ENCODE results near the gene CLDN10.

CLDN10 gene

DNA sequence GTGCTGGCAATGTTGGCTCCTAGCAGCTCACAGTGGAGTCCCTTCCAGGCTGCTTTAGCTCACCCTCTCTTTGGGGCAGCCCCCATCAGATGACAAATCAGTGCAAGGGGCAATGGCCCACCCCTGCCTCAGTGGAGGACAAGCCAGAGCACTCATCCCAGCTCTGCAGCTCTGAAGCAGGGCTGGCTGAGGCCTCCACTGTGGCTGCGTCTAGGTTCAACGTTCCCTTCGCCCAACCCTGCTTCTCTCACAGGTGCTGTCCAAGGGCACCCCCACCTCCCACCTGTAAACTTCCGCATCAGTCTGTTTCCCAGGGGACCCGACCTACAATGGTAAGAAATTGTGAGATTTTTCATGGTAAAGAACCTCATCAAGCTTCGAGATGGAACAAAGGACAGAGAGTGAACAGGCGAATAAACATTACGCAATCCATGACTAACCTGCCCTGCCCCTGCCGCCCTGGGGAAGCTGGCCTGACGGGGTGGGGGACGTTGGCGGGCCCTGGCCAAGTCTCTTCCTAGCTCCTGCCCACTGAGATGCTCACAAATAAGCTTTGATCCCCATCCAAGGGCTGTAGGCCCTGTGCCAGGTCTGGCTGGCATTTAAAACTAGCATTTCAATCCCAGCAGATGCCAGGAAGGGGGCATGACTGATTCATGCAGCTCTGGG is 51.5 kb downstream of the CLDN10 start:
- DNase-seq: peak; percentile 57

DNA sequence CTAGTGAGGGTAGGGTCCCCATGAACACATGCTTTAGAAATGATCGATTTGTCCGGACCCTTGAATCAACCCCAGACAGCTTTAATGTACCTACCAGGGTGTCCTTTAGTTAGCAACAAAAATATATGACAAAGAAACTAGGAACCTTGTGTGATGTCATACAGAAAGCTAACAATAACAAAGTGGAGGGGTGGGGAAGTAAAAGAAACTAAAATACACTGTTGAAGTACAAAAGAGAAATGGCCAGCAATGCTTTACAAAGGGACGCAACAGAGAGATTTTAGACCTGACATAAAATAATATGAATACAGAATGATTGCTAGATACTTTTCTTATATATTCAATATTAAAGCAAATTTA is 52.0 kb downstream of the CLDN10 start:
- DNase-seq: no peak

DNA sequence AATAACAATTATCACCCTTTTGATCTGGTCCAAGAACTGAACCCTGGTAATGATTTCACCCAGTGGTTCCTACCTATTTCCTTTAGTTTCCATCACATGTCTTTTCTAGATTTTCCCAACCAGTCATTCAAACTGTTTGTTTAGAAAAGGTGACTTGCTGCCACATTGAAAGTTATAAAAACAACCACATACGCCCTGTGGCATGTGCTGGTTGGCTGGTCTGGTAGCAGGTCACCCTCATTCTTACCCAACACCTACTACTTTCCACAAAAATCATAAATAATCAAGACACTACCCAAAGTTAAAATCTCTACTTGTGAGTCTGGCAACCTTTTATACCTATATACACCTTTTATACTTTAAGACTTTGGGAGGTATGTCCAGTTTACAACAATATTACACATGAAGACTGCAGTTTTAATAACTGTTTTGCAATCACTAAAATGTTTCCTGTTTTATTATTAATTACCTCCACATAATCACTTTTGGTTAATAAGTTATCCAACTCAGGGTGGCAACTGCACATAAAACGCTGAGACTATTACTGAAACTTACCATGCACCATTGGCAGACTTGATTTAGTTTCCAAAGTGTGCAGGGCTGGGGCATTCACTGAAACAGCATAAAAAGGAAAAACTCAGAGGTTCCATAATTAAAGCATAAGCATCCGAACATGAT is 53.1 kb downstream of the CLDN10 start:
- DNase-seq: no peak

DNA sequence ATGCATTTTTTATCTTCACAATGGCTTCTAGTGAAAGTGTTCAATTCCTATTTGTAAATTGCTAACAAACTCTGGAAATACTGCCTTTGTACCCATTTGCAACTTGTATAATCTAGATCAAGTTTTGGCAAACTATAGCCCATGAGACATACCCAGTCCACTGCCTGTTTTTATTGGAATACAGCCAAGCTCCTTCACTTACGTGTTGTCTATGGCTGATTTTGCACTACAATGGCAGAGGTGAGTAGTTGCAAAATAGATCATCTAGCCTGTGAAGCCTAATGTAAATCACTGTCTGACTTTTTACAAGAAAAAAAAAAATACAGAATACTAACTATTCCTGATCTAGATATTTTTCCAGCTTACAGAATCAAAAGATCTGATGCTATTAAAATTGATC is 54.8 kb downstream of the CLDN10 start:
- DNase-seq: peak; percentile 7

DNA sequence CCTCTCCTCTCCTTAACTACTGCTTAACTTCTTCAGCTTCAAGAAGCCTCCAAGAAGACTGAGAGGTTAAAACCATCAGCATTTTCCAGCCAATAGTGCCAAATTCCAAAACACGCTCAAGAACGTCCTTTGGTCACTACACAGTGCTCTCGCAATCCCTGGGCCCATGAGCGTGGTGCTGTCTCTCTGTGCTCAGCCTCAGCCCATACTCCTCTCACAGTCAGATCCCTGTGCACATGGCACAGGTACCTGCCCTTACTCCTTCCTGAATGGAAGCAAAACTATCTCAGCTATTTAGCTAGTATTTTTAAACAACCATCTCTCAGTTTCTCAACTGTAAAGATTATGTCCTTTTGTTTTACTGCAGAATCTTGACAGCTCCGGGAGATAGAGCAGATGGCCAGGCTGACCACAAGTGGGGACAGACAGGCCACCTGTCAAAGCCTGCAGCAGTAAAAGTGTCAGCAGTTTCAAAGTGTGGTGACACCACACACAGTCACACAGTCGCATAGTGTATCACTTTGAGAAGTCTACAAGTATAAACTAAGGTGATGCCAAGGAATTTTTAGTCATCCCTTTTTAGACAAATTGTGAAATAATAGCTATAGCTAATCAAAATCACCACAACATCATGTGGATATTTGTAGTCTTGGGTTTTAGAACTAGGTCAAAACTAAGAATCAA is 56.3 kb downstream of the CLDN10 start:
- no peak for DNase-seq

DNA sequence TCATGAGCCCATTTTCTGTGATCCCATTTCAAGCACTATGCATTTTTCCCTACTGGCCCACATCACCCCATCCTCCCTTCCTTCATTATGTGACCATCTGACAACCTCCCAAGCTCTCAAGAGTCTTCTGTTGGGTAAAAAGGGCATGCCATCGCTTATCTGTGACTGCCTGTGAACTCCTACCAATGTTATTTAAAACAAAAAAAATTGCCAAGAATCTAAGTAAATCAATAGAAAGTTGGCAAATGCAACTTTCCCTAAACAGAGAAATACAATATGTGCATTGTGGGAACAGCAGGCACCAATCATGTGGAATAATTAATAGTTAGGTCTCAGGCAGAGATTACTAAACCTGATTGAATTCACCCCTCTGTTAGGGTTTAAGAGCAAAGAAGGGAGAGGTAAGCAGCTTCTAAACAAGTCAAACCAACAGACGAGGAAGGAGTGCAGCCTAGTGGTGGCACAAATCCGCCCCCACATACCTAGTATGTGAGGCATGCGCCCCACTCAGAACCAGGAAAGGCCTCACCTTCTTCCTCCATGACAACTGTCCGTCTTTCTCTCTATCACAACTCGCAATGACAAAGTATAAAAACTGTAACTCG is 62.2 kb downstream of the CLDN10 start:
- no peak for DNase-seq

DNA sequence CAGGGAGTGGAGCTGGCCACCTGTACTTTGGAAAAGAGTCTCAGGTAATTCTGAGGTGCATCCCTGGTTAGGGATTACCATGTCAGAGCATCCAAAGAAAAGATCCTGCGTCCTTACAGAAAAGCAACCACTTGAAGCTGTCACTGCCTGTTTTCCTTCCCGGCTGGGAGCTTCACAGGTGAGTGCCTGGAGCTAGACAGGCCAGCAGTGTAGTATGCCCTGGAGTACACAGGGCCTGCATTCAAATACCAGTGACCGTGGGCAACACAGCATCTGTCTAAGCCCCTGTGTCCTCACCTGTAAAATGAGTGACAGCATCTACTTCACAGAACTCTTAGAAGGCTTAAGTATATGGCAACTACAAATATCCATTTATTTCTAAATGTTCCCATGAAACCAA is 63.0 kb downstream of the CLDN10 start:
- DNase-seq: no peak

DNA sequence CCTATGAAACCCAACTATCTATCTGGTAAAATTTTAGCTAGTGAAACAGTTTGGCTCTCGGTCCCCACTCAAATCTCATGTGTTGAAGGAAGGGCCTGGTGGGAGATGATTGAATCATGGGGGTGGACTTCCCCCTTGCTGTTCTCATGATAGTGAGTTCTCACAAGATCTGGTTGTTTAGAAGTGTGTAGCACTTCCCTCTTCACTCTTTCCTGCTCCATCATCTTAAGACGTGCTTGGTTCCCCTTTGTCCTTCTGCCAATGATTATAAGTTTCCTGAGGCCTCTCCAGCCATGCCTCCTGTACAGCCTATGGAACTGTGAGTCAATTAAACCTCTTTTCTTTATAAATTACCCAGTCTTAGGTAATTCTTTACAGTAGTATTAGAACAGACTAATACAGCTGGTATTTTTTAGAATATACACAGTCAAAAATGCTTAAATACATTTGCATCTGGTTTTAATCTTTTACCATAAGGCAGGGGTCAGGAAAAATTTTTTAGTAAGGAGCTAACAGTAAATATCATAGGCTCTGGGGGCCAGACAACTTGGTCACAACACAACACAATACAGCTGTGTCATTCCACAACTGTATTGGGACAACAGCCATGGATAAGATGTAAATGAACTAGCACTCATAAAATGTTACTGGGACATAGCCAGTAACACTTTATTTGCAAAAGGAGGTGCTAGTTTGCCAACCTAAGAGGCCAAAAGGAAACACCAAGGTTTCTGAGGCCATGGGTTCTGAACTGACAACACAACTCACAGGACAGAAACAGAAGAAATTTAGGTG is 67.7 kb downstream of the CLDN10 start:
- no peak for DNase-seq

DNA sequence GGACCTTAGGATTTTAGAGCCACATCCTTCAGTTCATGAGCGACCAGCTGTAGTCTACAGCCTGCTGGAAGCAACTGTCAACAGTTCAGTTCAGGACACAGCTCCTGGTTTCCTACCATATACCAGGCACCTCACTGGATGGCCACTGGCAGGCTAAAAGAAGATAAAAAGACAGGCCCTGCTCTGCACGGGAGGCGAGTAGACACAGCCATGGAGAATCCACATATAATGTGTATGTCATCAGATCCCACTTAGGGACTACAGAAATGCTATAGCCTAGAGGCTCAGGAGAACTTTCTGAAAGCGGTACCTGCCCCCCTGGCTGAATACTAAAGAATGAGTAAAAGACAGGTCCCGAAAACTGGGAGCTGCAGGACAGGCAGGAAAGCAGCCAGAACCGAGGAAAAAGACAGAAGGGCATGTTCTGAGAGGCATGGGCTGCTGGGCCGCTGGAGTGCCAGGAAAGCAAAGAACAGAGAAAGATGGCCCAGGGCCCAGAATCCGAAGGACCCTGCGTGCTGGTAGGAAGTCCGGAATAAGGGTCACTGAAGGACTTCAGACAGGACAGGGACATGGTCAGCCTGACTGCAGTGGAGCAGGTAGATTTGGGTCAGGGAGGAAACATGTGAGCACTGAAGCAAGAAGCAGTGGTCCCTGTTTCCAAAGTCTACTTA is 68.4 kb downstream of the CLDN10 start:
- no peak for DNase-seq

DNA sequence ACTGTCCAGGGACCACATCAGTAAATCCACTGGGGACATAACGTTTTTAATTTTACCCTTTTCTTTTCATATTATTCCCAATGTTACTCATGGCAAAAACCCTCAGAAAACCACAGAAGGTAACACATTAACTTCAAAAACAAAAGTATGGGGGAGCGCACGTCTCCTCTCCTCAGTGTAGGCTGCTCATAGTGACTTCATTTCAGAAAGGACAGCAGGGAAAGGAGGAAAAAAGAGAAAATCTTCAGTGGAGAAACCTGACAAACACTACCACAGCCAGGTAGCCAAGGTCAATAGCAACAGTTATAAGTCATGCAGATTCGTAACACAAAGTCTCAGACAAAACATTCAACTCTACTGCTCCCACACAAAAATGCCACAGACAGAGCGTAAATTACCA is 70.6 kb downstream of the CLDN10 start:
- DNase-seq: no peak

DNA sequence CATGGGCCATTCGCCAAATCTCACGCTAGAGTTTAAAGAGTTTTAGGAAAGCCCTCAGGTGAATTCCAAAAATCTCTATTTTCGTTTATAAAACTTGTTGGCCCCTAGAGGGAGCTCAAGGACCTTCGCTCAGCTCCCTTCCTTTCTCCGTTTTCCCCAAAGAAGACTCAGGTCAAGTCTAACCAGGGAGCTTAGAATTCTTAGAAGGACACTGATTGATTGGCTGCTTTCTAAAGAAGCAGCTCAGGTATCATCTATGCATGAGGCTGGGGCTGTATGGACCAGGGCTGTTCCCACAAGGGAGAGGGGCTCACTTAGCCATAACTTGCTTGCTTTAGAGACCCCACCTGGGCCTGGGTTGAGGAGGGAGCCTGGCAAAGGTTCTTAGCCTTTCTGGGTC is 71.5 kb downstream of the CLDN10 start:
- DNase-seq: peak; percentile 71

DNA sequence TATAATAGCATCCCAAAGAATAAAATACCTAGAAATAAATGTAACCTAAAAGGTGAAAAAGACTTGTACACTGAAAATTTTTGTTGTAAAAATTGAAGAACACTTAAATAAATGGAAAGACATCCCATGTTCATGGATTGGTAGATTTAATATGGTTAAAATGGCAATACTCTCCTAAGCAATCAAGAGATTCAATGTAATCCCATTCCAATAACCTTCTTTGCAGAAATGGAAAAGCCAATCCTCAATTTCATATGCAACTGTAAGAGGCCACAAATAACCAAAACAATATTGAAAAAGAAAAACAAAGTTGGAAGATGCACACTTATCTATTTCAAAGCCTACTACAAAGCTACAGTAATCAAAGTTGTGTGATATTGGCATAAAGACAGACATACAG is 74.2 kb downstream of the CLDN10 start:
- no peak for DNase-seq

DNA sequence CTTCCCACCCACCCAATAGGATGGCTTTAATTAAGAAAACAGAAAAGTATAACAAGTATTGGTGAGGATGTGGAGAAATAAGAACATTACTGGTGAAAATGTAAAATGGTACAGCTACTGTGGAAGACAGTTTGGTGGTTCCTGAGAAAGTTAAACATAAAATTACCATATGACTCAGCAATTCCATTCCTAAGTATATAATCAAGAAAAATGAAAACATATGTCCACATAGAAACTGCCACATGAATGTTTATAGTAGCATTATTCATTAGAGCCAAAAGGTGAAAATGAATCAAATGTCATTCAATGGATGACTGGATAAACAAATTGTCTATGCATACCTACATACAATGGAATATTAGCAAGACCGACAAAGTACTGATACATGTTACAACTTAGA is 75.1 kb downstream of the CLDN10 start:
- no peak for DNase-seq

DNA sequence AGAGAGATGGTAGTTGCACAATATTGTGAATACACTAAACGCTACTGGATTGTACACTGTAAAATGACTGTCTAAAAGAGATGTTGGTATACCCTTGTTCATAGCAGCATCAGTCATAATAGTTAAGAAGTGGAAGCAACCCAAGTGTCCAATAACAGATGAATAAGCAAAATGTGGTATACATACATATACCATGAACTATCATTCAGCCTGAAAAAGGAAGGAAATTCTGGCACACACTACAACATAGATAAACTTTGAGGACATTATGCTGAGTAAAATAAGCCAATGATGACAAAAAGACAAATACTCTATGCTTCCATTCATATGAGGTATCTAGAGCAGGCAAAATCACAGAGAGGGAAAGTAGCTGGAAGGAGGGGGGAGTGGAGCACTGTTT is 76.0 kb downstream of the CLDN10 start:
- DNase-seq: no peak

DNA sequence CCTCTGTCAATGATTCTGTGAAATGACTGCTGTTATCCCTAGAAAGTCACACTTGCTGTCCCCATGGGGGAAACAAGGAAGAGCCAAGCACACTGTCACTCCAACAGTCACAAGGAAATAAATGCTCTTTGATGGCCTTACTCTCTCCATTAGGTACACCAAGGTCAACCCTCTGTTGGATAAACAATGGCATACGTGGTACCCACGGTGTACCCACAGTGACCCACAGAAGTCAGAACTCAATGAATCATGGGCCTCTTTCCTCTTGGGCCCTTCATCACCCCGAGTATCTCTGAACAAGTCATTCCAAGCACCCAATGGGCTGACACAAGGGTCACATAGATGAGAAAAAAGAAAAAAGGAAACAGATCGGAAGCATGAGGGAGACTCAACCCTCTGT is 76.6 kb downstream of the CLDN10 start:
- no peak for DNase-seq

Measured in NCI-H69 (cell line).